HEK293 (cell line): ENCODE results near the gene HOXB7.

ENCODE experiments used
- TCF7L2 ChIP-seq: IDR thresholded peaks from 2 replicates; pipeline ENCODE4 v1.6.1; 2011; ENCODE audit warnings: low read depth, mild to moderate bottlenecking, inconsistent platforms, low read length, moderate library complexity, borderline replicate concordance
- ZBTB1 ChIP-seq: fragments of 450-650 bp; formaldehyde crosslinking; IDR thresholded peaks from 2 replicates; pipeline ENCODE4 v1.5.1; 2016; ENCODE audit warnings: missing biosample characterization, missing genetic modification characterization
- ZFHX2 ChIP-seq: fragments of 450-650 bp; formaldehyde crosslinking; conservative IDR thresholded peaks from 2 replicates; pipeline ENCODE4 v1.5.1; 2016; ENCODE audit warnings: missing biosample characterization, missing genetic modification characterization
- ZNF133 ChIP-seq: fragments of 450-650 bp; formaldehyde crosslinking; IDR thresholded peaks from 2 replicates; pipeline ENCODE4 v1.5.1; 2016; ENCODE audit warnings: missing biosample characterization, missing genetic modification characterization
- ZNF146 ChIP-seq: fragments of 450-650 bp; formaldehyde crosslinking; IDR thresholded peaks from 2 replicates; pipeline ENCODE4 v1.5.1; 2016; ENCODE audit warnings: missing biosample characterization, missing genetic modification characterization
- ZNF366 ChIP-seq: fragments of 450-650 bp; formaldehyde crosslinking; conservative IDR thresholded peaks from 2 replicates; pipeline ENCODE4 v1.5.1; 2016; ENCODE audit warnings: missing biosample characterization, missing genetic modification characterization
- TF ChIP-seq, protein P1 (sequence below): fragments of 450-650 bp; formaldehyde crosslinking; IDR thresholded peaks from 2 replicates; pipeline ENCODE4 v1.5.1; 2016; ENCODE audit warnings: missing biosample characterization, missing genetic modification characterization
- TF ChIP-seq, protein P2 (sequence below): fragments of 450-650 bp; formaldehyde crosslinking; IDR thresholded peaks from 2 replicates; pipeline ENCODE4 v1.5.1; 2016; ENCODE audit warnings: missing biosample characterization, missing genetic modification characterization

DNA sequence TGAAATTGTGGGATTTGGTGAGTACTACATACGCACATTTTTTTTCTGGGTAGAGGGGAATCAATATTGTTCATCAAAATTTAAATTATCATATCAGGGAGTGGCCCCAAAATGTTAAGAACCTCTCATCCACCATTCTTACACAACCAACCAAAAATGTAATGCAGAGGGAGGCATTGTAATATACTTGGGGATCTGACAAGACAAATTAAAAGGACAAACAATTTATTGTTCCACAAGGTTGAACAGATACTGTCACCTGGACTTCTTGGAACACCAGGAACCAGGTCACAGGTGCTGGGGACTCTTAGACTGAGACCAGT is 30.0 kb upstream of the HOXB7 start:
- TF ChIP-seq, protein P1, sequence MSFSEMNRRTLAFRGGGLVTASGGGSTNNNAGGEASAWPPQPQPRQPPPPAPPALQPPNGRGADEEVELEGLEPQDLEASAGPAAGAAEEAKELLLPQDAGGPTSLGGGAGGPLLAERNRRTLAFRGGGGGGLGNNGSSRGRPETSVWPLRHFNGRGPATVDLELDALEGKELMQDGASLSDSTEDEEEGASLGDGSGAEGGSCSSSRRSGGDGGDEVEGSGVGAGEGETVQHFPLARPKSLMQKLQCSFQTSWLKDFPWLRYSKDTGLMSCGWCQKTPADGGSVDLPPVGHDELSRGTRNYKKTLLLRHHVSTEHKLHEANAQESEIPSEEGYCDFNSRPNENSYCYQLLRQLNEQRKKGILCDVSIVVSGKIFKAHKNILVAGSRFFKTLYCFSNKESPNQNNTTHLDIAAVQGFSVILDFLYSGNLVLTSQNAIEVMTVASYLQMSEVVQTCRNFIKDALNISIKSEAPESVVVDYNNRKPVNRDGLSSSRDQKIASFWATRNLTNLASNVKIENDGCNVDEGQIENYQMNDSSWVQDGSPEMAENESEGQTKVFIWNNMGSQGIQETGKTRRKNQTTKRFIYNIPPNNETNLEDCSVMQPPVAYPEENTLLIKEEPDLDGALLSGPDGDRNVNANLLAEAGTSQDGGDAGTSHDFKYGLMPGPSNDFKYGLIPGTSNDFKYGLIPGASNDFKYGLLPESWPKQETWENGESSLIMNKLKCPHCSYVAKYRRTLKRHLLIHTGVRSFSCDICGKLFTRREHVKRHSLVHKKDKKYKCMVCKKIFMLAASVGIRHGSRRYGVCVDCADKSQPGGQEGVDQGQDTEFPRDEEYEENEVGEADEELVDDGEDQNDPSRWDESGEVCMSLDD (tag by site-specific recombination), result no peak
- TF ChIP-seq, protein P2, sequence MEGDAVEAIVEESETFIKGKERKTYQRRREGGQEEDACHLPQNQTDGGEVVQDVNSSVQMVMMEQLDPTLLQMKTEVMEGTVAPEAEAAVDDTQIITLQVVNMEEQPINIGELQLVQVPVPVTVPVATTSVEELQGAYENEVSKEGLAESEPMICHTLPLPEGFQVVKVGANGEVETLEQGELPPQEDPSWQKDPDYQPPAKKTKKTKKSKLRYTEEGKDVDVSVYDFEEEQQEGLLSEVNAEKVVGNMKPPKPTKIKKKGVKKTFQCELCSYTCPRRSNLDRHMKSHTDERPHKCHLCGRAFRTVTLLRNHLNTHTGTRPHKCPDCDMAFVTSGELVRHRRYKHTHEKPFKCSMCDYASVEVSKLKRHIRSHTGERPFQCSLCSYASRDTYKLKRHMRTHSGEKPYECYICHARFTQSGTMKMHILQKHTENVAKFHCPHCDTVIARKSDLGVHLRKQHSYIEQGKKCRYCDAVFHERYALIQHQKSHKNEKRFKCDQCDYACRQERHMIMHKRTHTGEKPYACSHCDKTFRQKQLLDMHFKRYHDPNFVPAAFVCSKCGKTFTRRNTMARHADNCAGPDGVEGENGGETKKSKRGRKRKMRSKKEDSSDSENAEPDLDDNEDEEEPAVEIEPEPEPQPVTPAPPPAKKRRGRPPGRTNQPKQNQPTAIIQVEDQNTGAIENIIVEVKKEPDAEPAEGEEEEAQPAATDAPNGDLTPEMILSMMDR (tag by site-specific recombination), result no peak
- TF ChIP-seq ZNF133 (no peak), ZBTB1 (tag by site-specific recombination) (no peak), ZNF366 (no peak), ZNF146 (tag by site-specific recombination) (no peak), TCF7L2 (no peak), ZFHX2 (tag by site-specific recombination) (no peak)
